EL (cell line): ENCODE results near the gene TXNDC11.

ENCODE experiments used
- DNase-seq: peaks from one replicate; pipeline ENCODE4 v3.0.0-alpha.2; 2016

TXNDC11 gene

GRCh38 chr16:11719171-11719570, 23.5 kb downstream of the TXNDC11 start:
- DNase-seq: no peak

DNA sequence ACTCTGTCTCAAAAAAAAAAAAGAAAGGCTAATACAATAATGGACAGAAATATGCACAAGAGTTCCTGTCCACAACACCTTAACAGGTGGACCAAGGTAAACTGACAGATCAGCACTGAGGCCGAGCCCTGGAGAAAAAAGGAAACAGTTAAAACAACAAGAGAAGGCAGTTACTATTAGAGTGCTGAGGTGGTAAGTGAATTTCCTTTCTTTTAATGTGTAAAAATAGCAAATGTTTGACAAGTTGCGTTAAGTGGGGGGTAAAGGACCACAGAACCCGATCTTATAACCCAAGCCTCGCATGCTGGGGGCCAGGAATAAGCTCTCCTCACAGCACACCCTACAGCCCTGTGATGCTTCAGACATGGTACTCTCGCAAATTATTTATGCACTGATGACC, 24.8 kb downstream of the TXNDC11 start:
- no peak for DNase-seq

DNA sequence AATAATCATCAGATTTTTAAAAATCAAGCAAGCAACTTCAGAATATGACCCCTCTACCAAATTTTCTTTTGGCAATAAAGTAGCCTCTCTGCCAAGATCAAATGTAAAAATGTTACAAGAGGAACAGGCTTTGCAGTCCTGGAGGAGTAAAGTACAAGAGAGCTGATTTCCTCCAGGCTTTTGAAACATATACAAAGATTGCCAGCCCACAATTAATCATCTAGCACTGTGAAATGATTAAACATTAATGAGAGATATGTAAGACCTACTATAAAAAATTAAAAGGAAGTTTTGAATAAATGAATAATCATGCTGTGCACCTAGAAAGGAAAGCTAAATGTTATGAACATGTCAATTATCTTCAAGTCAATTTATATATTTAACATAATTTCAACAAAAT, 26.3 kb downstream of the TXNDC11 start:
- no peak for DNase-seq

DNA sequence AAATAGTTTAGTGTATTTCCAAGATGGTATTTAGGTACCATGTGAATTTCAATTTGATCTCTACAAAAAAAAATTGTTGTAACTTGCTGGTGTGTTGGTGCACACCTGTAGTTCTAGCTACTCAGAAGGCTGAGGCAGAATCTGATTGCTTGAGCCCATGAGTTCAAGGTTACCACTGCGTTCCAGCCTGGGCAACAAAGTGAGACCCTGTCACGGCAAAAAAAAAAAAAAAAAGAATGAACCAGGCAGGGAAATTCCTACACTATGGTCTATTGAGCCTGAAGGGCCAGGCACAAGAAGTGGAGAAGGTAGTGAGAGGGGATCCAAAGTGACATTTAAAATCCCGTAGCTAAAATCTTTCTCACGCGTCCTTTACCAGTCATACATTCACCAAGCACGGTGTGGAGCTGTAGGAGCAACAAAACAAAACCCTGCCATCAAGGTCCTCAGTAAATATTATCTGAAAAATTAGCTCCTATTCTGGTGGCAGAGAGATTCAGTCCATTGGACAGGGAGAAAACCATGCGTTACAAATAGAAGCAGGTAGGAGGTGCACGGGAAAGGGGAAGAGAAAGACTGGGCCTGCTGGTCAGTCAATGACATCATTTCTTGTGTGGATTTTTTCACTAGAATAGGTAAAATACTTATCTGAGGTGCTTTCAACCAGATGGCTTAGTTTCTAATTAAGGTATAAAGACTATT, 27.3 kb downstream of the TXNDC11 start:
- DNase-seq: no peak

DNA sequence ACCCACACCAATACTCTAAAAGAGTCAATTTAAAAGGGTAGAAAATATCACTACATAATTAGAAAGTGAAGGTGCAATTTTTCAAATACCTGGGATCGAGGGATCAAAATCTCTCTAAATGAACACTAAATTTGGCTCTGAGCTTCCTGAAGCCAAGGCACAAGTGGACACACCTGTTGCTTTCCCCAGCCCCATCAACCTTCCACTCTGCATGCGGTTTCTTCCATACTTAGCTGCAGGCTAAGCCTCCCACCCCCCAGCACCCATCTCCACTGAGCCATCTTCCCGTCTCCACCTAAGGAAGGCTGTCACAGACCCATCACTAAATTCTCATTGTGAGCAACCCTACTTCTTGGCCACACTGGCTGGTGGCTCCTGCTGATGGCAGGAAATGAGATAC, 30.5 kb downstream of the TXNDC11 start:
- DNase-seq: no peak

GRCh38 chr16:11711662-11712061, 31.0 kb downstream of the TXNDC11 start:
- DNase-seq: no peak

DNA sequence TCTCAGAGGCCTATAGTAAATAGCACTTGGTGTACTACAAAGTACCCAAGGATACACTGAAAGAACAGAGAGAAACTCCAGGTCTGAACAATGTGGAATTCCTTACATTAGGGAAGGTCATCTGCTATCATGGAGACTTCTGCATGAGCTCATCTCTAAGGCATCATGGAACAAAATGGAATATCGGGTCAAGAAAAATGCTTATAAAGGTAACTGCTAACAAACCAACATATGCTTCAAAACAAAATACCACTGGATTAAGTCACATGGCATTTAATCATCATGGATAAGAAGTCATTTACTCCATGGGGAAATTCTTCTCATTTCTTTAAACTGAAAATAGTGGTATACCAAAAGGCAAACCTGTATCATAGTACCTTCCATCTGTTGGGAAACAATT, 34.2 kb downstream of the TXNDC11 start:
- peak; percentile 63 for DNase-seq

DNA sequence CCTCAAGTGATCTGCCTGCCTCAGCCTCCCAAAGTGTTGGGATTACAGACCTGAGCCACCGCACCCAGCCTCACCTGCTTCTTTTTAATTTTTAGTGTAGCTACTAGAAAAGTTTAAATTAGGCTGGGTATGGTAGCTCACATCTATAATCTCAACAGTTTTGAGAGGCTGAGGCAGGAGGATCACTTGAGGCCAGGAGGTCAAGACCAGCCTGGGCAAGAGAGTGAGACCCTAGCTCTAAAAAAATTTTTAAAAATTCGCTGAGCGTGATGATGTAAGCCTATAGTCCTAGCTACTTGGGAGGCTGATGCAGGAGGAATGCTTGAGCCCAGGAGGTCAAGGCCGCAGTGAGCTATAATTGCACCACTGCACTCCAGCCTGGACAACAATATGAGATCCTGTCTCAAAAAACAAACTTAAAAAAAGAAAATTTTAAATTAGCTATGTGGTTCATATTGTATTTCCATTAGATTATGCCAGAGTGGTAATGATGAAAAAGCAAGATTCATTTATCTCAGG, 34.9 kb downstream of the TXNDC11 start:
- no peak for DNase-seq

DNA sequence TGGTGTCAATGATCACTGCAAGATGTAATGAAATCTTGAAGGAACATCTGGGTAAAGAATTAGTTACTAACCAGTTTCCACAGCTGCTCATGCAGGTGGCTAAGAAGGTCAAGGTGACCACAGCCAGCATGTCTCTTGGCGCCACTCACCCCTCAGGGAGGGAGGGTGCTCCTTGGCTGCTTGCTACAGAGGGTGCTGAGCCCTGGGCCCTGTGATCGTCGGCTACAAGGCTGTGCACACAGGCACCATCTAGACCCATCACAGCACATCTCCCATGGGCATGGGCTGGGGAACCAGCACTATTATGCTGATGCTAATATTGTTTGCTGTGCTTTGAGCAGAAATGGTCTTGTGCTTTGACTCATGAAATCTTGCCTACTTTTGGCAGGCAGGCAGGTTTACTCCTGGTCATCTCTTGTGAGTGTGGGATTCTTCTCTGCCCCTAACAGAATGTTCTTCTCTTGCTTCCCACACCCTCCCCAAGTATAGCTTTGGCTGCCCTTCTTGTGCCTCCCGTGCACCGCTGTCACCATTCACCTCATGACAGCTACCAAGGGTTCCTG, 36.4 kb downstream of the TXNDC11 start:
- DNase-seq: no peak

- no peak for DNase-seq
These were observed 37.2 kb downstream of the TXNDC11 start for GRCh38 chr16:11705311-11706025.

- DNase-seq: no peak
These were observed 42.2 kb downstream of the TXNDC11 start for GRCh38 chr16:11700264-11701029.

DNA sequence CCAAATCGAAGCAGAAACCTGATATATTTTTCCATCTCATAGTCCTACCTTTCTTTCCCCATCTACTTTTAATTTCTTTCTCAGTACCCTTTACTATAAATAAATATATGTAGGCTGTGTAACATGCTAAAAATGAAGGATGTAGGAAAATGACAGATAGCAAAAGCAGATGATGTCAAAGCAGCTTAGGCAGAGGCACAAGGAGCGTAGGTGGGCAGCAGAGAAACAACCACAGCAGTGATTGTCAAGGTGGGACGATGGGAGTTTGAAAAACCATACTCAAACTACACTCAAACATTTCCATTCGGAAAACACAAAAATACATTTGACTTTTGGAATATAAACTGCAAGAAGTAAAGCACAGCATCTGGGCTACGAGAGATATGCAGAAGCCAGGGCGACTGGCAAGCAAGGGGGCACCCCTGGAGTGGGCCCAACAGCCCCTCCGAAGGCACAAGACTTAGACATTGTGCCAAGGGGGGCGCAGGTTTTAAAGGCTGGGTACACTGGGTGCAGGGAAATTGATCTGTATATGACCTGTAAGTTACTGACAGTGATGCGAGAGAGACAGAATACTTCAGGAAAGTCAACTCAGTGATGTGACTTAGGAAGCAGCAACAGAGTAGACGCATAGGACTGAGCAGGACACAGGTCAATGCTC, 43.3 kb downstream of the TXNDC11 start:
- no peak for DNase-seq

GRCh38 chr16:11698271-11698689, 44.4 kb downstream of the TXNDC11 start:
- DNase-seq: peak; percentile 20

- DNase-seq: no peak
These were observed 45.3 kb downstream of the TXNDC11 start for GRCh38 chr16:11697319-11697718.

- DNase-seq: no peak
These were observed 46.2 kb downstream of the TXNDC11 start for GRCh38 chr16:11696266-11697012.

DNA sequence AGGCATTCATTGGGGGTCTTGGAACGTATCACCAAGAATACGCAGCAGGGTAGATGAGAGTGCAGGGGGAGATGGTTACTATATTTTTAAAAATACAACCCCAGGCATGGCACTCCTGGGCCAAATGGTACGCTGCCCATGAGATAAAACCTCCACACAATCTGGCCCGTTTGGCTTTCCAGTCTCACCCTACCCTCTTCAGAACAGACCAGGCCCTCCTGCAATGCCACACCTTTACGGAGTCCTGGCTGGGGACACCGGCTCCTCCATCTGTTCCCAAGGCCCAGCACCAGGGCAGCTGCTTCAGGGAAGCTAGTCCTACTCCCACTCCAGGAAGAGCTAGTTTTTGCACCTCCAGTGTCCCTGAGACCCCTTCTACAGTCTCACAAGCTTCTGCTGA, 50.0 kb downstream of the TXNDC11 start:
- no peak for DNase-seq

DNA sequence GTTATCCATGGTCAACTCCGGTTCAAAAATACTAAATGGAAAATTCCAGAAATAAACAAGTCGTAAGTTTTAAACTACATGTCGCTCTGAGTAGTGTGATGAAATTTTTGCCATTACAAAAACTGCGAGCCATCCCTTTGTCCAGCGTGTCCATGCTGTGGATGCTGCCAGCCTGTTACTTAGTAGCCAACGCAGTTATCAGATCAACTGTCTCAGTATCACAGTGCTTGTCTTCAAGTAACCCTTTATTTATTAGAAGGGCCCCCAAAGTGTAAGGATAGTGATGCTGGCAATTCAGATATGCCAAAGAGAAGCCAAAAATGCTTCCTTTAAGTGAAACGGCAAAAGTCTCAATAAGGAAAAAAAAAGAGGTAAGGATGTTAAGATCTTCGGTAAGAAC, 50.5 kb downstream of the TXNDC11 start:
- no peak for DNase-seq

GRCh38 chr16:11691771-11692170, 50.9 kb downstream of the TXNDC11 start:
- no peak for DNase-seq

- no peak for DNase-seq
These were observed 51.4 kb downstream of the TXNDC11 start for GRCh38 chr16:11691235-11691634.

DNA sequence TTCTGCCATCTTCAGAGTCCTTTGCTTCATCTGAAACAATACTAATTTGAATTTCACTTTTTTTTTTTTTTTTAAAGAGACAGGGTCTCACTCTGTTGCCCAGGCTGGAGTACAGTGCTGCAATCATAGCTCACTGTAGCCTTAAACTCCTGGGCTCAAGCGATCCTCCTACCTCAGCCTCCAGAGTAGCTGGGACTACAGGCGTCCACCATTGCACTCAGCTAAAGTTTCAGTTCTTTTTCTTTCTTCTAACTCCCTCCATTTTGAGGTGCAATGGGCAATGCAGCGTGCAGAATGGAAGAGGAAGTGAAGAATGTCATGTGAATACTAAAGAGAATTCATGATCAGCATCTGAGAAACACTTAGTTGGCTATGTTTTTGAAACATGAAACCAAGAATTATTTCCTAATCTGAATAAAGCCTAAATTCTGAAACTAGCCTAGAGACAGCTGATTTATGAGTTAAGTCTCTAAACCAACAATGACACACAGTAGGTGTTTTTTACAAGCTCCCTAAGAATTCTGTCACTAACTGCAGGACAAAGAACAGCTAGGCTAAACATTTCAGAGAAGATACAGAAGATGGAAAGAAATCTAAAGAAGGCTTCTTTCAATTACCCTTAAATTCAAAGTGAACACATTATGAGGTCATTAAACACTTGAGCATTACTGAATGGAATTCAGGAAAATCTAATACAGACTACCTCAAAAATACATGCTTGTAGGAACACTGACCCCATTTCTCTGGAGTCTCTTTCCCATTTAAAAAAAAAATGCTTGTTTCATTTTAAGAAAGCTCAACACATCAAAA, 53.4 kb downstream of the TXNDC11 start:
- DNase-seq: no peak

DNA sequence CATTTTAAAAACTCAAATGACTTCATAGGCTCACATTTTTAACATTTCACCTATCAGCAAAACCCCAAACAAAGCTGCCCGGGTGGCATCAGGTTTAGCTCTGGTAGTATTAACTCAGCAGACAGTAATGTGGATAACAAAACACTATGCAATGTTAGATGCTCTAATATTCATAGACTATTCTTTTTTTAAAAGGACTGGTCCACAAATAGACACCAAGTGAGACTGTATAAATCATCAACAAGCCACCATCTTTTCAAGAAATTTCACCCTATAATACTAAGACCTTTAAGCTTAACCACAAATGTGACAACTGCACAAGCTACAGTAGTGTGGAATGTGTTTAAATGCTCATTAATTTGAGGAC, 54.2 kb downstream of the TXNDC11 start:
- DNase-seq: no peak
